HG02870 (cell line): ENCODE data around the gene FAM221B.

Experiments used
- ATAC-seq: cut with Tn5 transposase; IDR thresholded peaks from one replicate; pipeline ENCODE4 v1.9.1; 2021; ENCODE audit warnings: mild to moderate bottlenecking, moderate library complexity; ENCODE audit not compliant: unreplicated experiment

Gene FAM221B

DNA sequence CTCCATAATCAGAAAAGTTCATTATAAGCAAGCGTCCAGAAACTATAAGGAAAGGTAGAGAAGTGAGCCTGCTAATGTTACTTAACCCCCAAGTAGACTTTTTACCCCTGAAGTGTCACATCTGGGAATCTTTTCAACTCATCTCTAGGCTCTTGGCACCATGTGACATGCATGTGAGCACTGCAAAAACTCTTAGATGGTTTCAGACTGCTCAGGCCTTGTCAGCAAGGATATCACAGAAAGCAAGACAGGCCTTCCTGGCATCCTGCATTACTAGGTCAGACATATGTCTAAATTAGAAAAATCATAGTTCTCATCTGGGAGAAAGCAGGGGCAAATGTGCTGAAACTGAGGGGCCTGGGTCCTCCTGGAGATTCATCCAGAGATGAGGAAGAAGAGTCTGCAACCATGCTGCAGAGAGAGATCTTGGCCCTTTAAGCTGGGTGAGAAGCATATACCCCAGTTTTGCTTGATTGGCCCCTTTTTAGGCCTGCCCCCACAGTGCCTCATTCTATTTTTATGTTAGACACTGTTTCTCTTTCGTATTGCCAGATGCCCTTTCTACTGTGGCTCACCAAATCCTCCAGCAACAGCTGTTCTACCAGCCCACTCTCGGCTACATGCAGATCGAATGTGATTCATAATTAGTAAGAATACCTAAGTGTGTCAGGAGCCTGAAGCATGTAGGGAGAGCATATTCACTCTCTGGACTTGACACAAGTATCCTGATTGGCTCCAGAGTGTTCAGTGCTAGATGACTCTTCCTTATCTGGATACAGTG is 19.4 kb upstream of the FAM221B start:
- peak; percentile 83 for ATAC-seq

DNA sequence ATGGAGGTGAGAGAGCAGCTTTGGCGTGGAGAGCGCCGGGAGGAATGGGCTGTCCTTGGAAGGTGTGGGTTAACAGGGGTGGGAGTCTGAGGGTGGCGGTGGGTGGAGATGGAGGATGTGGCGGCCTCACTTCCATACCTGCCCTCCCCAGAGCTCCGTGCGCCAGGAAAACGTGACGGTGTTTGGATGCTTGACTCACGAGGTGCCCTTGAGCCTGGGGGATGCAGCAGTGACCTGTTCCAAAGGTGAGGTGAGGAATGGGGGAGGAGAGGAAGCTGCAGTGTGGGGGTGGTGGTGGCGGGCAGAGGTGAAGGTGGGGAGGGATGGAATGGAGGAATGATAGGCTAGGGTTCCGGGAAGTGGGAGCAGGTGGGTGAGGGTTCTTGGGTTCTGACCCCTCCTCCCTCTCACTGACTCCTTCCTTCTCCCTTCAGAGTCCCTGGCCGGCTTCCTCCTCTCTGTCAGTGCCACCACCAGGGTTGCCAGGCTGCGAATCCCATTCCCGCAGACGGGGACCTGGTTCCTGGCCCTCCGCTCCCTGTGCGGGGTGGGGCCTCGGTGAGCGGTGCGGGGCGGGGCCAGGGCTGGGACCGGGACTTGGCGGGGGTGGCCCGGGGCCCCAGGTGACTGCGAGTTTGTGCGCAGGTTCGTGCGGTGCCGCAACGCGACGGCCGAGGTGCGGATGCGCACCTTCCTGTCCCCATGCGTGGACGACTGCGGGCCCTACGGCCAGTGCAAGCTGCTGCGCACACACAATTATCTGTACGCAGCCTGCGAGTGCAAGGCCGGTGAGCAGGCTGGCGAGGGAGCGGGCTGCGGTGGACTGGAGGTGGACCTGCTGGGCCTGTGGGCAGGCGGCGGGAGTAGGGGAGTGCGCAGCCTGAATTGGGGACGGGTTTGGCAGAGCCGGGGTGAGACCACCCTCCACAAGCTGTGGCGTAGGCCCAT is 17.6 kb upstream of the FAM221B start:
- no peak for ATAC-seq

DNA sequence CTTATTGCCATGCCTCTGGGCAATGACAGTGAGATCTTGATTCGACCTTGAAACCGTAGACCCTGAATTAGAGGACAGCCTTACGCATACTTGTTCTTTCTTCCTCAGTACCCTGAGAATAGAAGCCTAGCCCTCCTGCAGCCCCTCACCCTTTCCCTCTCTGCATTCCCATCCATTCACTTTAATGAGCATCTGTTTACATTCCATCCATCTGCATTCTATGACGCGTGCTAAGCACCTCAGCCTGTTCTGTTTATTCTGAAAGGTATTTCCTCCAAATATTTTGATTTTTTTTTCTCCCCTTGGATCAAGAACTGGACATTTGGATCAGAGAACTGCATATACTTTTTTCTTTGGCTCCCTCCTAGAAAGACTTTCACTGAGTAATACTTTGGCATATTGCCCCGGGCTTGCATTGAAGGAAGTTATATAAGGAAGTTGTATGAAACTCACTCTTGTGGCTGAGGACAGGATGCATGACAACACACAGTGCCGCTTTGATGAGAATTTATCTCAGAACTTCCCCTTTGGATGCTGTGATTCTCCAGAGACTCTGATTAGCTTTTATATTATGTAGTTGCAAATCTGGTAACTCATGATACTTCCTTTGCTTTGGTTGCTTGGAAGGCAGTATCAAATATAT is 16.2 kb upstream of the FAM221B start:
- ATAC-seq = no peak

DNA sequence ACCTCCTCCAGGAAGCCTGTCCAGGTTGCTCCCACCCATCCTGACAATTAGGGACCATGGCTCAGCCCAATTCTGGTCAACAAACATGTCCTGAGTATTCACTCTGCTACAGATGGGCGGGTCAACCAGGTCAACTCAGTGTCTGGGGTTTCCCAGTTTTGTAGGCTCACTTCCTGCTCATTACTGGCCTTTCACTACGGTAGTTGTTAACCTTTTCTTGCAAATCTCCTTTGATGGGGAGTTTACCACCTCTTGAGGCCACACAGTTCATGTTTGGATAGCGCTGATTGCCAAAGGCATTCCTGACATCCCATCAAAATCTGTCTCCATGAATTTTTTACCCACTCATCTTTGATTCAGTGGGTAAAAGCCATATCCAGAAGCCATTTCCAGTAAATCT is 14.3 kb upstream of the FAM221B start:
- peak; percentile 76 for ATAC-seq

DNA sequence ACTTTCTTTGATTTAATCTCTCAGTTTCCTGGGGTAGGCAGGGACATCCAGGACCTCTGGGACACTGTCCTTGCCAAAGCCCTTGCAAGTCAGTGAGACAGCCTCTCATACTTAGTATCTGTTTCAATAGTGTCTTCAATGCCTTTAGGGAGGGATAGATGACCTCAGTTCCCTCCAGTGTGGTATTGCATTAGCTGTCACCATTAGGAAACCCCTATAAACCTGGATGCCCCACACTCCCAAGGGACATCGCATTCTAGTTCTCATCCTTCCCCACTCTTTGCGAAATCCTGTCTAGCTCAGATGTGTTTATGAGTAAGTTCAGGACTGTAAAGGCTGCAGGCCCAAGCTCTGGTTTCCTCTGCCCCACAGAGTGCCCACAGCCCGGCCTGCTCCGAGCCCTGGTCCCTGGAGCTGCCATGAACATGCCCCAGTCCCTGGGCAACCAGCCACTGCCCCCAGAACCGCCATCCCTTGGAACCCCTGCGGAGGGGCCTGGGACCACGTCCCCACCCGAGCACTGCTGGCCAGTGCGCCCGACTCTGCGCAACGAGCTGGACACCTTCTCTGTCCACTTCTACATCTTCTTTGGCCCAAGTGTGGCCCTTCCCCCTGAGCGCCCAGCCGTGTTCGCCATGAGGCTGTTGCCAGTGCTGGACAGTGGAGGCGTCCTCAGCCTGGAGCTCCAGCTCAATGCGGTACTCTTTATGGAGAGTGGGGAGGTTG is 13.7 kb upstream of the FAM221B start:
- no peak for ATAC-seq

DNA sequence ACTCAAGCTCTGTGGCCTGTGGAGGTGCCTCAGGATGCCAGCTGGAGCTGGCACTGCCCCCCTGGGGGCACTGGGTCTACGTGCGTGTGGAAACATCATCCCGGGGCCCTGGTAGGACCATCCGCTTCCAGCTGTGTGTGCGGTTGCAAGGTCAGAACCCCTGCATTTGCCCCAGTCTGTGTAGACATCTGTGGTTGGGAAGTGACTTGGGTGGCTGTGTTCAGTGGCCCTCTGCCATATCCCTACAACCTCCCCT is 13.0 kb upstream of the FAM221B start:
- no peak for ATAC-seq

DNA sequence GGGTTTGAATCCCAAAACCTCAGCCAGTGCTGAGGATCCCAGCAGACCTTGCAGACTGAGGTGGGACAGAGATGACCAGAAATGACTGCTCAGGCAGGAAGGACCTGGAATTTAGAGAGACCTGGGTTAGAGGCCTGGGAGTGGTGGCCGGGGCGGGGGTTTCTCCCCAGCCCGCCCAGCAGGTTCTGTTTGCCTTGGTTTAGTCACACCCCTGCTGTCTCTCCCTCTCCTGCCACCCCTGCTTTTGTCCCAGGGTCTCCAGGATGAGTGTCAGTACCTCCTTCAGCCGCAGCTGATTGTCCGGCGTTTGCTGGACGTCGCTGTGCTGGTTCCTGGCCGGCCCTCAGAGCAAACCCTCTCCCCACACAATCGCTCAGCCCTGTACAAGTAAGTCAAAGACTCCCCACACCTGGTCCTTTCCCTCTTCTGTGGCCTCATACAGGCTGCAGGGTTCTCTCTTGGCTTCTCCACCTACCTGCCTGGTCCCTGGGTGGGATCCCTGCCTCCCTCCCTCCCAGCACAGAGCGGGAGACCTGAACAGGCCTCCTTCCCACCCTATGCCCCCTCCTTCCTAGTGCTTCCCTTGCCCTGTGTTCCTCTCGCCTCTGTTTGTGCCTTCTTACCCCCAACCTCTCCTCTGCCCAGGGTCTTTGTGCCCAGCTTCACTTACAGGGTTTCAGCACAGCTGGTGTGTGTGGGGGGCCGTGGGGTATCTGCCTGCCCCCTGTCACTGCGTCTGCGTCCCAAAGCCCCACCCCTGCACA is 12.5 kb upstream of the FAM221B start:
- ATAC-seq = no peak

DNA sequence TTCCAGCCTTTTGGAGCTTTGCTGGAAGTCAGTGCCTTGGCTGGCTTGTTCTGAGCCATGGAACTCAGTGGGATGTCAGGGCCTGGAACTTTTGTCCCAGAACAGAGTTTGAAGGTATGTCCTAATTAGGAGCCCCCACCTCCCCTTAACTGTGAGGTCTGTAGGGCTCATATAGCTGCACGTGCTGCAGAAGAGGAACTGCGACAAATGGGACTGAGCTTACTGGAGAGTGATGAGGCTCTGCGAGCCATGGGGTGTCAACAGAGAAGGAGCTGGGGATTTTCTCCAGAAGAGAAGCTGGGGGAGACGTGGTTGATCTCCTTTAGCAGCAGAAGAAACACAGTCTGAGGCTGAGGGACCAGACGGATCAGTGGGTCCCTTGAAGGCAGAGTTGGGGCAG is 11.4 kb upstream of the FAM221B start:
- no peak for ATAC-seq

DNA sequence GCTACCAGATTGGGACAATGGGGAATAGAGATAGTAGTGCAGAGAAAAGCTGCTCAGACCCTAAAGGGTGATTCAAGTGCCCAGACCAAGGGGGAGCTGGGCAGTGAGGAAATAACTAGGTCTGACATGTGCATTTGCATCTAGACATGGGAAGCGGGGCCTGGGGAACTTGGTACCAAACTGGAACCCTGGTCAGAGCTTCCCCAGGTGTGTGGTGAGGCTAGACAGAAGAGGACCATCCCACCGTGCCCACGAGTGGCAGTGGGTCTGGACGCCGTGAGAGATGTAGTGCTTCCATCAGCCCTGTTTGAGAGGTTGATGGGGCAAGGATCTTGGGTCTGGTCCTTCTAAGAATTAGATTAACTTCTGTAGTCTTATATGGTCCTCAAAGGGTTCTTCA is 8.1 kb upstream of the FAM221B start:
- ATAC-seq = no peak

DNA sequence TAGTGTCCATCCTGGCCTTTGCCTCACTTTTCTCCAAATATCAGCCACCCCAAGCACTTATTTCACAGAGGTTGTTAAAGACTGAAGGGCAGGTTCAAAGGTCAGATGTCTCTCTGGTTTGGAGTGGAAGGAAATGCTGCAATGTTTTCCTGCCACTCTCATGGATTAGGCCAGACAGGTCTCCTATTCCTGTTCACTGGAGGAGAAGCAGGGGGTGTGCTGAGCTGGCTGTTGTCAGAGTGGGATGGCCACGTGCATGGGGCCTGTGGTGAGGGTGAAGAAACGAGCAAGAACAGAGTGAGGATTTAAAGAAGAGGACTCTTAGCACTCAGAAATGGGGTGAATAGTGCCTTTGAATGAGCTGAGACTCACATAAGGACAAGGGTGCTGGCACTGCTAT is 7.2 kb upstream of the FAM221B start:
- no peak for ATAC-seq

DNA sequence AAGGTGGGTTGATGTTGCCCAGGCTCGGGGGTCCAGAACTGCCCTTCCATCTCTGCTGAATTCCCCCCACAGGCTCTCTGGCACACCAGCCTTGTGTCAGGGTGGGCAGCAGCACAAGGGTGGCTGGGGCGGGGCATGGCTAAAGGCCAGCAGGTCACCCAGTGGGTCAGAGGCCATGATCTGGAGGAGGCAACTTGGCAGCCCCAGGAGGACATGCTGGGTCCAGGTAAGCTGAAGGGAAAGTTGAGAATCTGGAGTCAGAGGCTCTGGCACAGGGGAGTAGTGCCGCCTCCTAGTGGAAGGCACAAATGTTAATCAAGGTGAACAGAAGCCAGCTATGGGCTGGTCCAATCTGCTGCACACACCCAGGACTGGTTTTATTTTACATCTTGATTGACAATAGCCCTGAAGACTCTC is 6.7 kb upstream of the FAM221B start:
- ATAC-seq = no peak

DNA sequence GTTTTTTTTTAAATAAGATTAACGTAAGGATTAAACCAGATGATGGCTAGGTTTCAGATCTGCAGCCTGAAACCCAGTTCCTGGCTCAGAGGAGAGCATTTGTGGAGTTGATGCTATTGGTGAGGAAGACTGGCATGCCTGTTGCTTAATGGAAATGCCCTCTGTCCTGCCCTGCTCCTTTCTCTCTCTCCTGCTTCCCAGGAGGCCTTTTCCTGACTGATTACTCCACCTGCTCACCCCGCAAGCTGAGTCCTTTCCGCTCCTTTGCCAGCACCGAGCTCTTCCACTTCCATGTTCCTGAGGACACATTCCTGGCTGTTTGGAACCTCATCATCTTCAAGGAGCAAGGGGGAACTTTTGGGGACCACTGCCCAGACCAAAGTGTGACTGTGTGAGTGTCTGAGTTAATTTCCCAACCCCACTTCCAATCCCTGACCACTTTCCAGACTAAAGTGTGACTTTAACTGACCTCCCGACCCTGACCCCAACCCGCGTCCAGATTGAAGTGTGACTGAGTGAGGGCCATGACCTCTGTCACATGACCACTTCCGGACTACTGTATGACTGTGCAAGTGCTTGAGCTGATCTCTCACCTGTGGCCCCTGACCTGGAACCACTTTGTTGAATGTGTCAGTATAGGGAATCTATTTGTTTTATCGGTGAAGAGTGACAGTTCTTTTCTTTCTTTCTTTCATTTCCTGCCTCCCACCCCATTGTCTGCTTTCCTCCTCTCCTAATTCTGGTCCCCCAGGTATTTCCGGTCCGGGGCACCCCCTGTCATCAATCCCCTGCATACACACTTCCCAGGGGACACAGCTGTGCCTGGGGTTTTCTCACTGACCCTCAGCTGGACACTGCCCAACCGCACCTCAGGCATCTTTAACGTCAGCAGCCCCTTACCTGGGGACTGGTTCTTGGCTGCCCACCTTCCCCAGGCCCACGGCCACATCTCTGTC is 6.0 kb upstream of the FAM221B start:
- ATAC-seq = no peak

DNA sequence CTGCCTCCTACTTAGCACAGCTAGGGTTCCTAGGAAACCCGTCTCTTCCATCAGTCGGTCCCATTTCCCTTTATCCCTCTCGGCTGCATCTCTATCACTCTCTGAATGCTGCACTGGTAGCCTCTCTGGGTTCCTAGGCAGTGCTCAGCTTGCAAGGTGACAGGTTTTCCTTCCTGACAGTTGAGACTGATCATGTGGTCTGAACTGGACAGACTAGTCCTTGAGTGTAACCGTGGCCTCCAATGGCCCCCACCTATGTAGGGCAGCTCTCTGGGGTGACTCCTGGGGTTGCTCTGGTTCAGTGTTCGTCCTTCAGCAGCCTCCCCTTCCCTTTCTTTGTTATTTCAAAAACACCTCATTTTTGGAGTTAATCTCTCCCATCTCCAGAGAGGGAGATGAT is 4.3 kb upstream of the FAM221B start:
- no peak for ATAC-seq

DNA sequence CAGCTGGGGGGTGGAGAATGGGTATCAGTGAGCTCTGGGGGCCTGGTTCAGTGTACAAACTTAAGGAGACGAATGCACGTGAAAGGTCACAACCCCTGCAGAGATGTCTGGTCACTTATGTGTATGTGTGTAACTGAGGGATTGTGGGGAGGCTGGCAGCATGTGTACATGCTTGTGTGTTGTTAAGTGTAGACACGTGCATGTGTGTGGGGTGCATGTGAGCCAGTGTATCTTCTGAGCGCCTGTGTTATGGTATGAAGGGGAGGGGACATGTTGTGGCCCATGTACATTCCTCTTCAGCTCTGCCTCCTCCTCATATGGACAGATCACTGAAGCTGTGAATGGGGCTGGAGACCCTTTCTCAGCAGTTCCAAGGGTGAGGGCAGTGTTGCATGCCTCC is 2.5 kb upstream of the FAM221B start:
- no peak for ATAC-seq

DNA sequence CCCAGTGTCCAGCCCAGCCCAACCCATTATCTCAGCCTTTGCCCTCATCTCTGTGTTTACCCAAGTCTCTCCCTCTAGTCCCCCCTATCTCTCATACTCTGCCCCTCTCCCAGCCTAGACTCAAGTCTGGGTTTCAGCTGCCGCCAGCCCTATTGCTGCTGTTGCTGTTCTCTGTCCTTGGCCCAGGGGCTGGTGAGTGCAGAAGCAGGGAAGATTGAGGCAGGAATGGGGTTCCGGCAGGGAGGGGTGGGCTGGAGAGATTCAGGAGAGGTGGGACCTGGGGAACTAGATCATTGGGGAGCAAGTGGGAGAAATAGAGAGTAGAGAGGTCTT is 1.2 kb upstream of the FAM221B start:
- ATAC-seq = no peak

DNA sequence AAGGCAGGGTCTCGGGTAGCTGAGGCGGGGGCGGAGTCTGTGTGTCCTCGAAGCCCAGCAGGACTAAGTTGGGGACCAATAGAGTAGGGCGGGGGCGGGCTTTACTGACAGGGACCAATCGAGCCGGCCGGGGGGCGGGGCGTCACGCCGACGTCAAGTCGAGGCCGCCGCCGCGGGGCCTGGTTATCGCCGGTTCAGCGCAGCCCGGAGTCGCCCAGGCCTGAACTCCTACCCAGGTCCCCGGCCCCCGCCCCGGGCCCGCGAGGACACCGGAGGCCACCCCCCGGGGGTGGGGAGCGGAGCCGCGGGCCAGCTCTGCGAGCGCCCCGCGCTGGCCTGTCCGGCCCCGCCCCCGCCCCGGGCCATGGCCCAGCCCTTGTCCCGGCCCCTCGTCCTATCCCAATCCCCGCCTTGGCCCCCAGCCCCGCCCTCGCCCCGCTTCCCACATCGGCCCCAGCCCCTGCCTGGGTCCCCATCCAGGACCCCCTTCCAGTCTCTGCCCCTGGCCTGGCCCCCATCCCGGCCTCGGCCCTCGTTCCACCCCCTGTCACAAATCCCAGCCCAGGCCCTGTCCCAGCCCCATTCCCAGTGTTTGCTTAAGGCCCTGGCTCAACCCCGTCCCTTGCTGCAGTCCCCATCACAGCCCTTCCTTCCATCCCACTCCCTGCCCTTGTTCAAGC is 692 bp upstream of the FAM221B start, which contains the start of gene TMEM8B:
Gene TMEM8B, plus strand, starts transcription at position 145 of the 680 bp plus-strand sequence. Its CDS starts 220 bp downstream, at position 365.
- peak; percentile 78 for ATAC-seq

DNA sequence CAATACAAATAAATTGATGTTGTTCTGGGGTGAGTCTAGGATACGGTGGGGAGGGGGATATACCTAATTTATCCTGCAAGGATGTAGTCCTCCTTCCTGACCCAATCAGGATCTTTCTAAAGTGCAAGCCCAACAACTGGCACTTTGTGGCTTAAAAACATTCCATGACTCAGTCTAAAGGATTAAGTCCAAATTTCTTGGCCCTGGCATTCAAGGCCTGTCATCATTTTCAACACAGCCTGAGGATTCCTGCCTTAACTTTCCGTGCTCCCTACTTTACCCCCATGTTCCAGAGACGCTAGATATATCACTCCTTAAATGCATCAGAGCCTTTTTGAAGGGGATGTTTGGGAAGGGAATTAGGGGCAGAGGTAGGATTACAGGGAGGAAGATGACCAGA is 1.0 kb downstream of the FAM221B start:
- no peak for ATAC-seq

DNA sequence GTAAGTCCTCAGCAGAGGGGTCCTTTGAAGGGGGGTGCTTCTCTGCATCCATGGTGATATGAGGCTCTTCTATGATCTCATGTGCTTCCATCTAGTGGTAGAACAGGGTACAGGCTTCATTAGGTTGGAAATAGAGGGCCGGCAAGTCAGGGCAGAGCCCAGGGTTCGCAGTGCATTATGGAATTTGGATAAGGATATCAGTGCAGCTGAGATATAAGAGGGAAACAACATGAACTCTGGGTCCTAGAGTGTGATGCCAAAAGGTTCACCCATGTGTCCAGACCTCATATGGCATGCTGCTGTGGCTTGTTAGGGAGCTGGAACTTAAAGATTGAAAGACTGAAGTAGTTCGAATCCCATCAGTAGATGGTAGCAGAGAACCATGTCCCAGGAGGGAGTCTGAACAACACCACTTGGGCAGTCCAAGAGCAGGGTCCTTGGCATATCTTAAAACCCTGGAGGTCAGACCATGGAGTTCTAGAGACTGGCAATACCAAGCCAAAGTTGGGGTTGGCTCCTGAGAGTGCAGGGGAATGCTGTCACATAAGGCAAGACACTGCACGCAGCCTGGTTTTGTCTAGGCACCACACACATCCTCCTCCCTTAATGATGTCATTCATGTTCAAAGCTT is 2.3 kb downstream of the FAM221B start:
- no peak for ATAC-seq
